CD4-positive, alpha-beta T cell treated with Interleukin-12 subunit alpha and Interleukin-12 subunit beta, for 1 hour (primary cell): ENCODE data around the gene MMP3.
"Not testable (repeated sequence)": the region's sequence is repeated elsewhere in the genome, so short reads cannot be mapped to it uniquely, and the experiment has no call there.

Source experiments
- DNase-seq: peaks from one replicate; pipeline ENCODE4 v3.0.0-alpha.2; 2020

The MMP3 gene

DNA sequence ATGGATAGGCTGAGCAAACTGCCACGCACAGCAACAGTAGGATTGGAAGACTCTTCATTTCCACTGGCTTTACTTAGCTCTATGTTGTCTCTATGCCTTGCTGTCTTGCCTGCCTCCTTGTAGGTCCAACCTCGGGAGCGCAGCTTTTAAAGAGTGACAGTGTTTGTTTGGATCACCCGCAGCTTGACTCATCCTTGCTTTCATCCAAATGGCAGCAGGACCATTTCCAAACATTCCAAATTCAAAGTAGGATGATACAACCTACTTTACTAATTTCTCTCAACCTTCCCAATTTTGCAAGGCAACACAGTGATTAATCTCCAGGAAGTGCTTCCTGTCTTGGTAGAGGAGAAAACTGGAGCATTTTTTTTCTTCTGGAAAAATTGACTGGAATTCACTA is at the start of gene MMP3:
TSS of gene MMP3 (minus strand) at position 121 of the 400 bp plus-strand sequence. CDS start at position 58, 63 bp downstream.
- DNase-seq, result no peak

DNA sequence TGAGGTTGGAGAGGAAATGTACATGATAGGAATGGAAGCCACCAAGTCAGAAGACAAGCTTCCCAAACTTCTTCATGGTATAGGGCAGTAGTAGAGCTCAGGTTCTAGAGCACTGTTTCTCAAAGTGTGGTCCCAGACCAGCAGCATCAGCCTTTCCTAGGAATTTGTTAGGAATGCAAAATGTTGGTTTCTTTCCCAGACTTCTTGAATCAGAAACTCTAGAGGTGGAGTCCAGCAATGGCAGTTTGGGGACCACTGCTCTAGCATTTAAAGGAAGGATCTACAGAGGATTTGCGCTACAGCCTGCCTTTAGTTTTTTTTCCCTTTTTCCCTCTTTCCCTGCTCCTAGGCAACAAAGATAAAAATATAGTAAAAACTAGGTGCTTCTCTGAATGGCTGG is 48.3 kb upstream of the MMP3 start:
- DNase-seq, result no peak

DNA sequence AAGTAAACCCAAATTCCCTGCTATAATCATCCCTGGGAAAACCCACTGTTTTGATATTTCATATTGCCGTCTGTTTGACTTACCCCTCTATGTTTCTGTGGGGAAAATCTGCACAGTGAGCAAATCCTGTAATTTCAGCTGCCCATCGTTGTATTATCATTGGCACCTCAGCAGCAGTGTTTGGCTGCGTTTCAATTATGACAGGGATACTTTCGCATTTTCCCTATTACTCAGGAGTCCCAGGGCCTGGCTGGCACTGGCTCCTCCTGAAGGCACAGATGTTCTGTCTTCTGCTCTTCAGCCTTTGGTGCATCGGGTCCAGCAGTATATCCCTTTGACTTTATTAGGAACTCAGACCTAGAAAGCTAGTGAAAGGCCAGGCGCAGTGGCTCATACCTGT is 43.6 kb upstream of the MMP3 start:
- no peak for DNase-seq

DNA sequence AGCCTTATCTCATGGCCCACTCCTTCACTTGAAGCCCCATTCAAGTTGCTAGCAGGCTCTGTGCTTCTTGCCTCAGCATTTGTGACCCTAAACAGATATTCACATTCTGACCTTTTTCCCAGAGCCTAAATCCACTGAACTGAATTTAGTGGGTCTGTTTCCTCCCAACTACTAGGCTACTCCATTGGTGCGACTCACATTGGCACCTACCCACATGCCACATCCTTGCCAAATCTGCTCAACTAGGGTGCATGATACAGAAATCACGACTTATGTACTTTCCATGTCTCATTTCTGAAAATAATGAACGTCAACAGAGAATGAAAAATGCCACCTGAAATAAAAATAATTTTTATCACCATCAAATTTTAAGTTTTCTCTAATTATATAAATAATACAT is 39.7 kb upstream of the MMP3 start:
- no peak for DNase-seq

DNA sequence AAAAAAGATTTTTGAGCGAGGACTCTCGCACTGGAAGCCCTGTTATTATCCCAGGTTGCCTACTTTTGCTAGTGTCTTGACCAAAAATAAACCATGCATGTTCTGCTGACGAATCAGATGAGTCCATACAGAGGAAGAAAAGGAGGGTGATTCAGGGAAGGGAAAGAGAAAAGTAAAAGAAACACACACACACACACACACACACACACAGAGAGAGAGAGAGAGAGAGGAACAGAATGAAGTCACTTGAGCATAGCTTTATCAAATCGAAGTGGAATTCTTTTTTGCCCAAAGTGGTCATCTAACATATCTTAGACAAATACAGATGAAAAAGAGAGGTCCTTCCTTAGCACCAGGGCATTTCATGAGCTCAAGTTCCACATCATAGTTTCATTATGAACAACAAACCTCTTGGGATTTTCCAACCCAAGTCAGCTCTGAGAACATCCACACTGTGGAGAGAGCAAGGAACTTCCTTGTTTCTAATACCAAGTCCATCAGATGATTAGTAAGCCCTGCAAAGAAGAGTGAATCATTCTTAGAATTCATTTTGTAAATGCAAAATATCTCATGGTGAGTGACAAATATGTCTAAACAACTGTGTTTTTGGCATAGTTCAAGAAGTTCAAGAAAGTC is 39.1 kb upstream of the MMP3 start:
- DNase-seq, result no peak

DNA sequence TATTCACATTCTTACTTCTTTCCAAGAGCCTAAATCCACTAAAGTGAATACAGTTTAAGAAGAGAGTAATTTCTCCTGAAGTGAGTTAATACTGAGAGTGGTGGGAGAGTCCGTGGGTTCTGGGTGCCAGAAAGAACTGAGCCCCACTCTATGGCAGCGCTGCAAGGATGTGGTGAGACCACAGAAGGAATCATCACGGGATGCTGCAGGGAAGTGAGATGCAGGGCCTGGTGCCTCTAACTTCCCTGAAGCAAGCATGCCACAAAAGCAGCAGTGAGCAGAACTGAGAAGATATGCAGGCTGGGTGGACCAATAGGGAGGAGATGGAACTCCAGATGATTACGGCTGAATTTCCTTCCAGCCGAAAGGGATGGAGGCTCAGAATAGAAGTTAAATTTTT is 36.4 kb upstream of the MMP3 start:
- no peak for DNase-seq

DNA sequence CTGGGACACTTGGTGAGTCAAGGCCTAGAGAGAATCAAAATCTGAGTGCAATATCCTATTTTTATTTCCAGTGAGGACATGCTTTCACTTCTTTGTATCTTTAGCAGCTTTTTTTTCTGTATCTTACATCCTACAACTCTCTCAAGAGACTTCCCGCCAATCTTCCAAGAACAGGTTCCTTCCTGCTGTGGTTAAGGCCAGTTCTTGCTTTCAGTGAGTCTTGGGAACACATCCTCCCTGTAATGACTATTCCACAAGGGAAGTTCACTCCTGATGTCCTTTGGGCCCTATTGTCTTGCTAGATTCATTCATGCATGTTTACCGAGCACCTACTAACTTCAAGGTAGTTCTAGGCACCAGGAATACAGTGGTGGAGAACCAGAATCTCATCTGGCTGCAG is 35.2 kb upstream of the MMP3 start:
- no peak for DNase-seq

DNA sequence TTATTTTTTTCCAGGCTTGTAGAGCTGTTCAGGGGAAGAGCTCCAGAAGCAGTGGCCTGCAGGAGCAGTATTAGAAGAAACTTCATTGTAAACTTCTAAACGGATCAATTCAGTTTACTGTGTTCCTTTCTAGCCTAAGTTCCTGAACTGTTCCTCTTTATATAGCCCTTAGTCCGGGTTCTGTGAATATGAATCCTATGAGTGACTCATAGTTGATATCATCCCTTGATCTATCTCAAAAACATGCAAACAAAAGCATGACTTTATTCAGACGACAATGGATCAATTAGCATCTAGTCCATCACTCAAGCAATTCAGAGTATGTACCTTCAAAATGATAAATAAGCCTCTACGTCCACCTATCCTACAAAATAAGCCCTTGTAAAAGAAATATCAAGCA is 31.4 kb upstream of the MMP3 start, which contains the start of gene MMP12:
TSS of gene MMP12 (minus strand) at position 131 of the 400 bp plus-strand sequence. CDS start at position 86, 45 bp downstream.
- no peak for DNase-seq

DNA sequence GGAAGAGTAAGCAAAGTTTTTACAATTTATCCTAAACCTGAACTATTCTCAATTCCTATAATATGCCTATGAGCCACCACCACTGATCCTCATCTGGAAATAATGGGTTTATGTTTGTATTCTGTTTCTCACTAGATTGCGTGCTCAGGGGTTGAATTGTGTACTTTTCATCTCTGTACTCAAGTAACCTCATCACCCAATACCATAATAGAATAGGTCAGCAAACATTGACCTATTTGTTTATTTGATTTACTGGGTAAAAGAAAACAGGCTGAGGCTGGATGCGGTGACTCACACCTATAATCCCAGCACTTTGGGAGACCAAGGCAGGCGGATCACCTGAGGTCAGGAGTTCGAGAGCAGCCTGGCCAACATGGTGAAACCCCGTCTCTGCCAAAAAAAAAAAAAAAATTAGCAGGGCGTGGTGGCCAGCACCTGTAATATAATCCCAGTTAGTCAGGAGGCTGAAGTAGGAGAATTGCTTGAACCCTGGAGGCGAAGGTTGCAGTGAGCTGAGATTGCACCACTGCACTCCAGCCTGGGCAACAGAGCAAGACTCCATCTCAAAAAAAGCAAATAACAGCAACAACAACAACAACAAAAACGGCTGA is 26.1 kb upstream of the MMP3 start:
- not testable (repeated sequence) for DNase-seq

DNA sequence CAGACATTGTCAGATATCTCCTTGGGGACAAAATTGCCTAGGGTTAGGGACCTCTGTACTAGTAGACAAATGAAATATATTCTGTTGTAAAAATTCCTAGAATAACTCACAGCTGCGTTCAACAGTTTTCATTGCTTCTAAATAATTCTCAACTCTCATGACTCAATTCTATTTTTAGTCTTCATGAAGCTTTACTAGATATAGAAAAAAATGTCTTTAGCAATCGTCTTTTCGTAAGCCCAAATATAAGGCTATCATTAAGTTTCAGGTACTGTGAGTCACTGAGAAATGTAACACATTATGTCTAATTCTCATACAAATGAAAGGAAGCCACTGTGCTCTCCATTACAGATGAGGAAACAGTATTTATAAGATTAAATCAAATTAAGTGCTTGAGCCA is 24.9 kb upstream of the MMP3 start:
- DNase-seq, result no peak

DNA sequence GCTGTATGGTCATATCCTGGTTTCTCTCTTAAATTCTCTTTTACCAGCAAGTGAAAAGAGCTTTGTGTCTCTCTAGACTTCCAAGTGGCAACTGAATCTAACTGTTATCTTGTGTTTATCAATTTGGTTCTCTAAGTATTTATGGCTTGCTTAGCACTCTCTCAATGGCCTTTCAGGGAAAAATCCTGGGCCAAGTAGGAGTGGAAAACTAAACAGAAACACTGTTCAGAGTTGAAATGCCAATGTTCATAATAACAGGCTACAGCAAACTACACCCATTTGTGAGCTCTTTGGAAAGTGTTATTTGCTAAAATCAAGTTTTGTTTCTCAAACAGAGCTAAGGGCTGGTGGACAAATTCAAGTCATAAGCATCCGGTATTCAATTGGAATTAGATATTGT is 21.3 kb upstream of the MMP3 start:
- DNase-seq, result no peak

DNA sequence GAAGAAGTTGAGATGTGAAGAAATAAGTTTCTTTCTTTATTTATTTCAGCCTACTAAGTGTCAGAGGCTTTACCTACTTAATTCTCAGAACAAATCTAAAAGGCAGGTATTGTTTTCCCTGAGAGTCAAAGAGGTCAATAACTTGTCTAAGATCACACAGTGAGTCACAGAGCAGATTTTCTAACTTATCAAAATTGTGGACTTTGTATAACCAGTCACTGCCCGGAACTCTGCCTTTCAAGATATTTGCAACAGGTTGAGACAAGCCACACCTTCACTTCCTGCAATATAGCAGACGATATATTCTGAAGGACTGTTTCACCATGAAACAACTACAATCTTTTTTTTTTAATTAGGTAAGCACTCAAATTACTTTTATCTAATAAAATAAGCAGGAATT is 10.5 kb upstream of the MMP3 start:
- no peak for DNase-seq

DNA sequence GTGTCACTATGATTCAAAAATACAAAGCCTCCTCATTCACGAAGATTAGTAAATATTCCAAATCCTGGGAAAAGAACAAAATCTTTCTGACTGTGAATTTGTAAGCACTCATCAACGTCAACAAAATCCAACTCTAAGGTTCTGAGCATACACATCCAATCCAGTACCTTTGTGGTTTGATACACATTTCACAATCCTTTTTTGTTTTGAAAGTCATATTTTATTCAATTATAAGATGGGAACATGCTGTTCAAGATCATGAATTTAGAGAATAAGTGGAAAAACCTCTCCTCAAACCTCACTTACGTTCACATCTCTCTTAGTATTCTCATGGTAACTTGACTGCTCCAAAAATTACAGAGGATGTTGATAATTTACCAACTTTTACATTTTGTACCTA is 9.6 kb upstream of the MMP3 start:
- no peak for DNase-seq

DNA sequence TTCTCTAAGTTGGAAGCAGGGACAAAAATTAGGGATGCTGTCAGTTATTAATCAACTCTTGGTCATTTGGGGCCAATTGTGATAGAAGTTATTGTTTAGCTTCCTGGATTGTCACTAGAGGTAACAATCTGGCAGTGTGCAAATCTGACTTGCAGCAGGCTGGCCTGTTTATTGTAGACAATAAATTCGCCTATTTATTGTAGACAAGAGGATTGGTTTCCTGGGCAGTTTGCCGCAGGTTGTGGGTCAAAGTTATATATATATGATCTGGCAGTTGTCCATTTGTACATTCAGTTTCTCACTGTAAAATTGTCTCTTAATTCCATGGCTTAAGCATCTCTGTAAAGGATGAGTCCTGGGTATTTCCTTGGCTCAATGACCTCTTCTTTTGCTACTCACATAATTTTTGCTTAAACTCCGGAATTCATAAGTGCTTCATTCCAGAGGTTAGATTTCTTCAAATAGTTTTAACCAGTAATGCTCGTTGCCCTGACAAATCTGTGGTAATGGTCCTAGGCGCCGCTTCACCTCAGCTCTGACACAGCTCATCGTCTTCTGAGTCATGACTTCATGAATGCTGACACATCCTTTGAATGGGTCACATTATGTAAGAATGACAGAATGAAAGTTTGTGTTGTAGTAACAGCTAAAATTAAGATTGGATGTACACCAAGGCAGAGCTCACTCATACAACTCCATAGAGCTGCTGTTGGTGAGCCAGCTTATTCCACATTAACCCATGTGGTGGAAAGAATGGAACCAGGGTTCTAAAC is 7.8 kb upstream of the MMP3 start:
- no peak for DNase-seq

DNA sequence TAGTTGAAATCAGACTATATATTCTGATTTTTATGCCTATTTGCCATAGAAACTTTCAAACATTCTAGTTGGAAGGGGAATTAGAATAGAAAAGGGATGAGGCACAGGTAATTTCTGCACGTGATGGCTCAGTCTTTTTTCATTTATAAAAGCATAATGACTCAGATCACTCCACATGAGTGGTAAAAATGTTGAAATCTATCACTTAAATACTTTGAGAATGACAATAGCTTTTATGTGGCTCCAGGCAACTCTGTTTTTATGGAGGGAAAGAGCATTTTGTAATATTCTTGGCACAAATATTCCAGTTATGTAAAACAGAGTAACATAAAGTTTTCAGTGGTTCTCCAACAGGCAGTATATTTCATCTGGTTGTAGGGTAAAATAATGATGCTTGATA is 5.9 kb upstream of the MMP3 start:
- DNase-seq, result no peak

DNA sequence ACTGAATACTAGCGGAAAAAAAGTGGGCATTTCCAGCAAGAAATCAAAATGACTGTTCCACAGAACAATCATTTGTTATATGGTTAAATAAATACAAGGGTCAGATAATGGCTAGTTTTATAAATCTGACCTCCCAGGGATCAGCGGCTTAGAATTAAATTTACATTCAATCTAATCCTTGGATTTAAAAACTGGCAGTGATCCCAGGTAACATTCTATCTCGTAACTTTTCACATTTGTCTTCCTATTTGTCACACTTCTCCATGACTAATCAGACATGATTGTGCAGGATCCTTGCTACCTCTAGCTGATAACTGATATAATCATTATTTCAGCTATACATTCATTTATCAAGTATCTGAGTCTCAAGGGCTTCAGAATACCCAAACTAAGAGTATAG is 2.9 kb upstream of the MMP3 start:
- DNase-seq, result no peak

DNA sequence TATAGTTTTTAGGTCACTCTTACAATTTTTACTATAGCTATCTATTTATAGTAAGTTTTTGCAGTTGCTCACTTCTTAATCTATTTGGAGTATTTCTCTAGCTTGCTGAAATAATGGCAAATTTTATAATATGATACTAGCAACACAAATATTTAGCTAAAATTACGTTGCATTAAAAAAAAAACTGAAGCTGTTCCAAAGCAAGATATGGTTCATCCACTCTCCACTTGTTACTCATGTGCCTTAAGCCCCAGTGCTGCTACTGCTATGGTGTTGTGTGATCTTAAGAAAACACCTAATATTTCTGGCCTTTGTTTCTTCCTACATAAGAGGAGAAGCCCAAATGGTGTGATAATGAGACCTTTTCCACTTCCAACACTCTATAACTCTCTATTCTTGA is 479 bp downstream of the MMP3 start:
- DNase-seq, result no peak

DNA sequence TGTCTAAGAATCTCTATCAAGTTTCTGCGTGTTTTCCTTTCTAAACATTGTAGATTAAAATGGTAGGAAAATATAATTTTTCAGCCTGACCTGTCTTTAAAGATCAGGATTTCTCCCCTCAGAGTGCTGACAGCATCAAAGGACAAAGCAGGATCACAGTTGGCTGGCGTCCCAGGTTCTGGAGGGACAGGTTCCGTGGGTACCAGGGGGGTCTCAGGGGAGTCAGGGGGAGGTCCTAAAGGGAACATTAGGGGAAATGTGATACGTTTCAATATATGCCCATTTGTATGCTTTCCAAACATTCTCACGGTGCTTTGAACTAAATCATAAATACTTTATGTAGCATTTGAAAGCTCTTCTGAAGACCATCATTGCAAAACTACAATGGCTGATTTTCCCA is 3.4 kb downstream of the MMP3 start:
- no peak for DNase-seq

DNA sequence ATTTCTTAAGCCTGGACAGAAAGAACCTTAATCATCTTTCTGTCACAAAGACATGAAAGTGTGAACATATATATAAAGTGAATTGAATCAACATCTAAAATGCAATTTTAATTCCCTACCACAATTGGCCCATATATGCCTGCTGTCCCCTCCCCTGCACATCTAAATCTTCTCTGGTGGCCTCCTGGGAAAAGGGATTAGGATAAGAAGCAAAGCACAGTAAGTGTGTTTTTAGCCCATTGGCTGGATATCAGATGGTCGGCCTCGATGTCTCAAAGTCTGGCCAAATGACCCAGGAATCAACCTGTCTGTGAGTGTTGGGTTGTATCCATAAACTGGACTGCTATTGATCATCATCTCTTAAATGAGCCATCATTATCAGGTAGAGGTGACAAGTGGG is 5.8 kb downstream of the MMP3 start:
- DNase-seq, result no peak

DNA sequence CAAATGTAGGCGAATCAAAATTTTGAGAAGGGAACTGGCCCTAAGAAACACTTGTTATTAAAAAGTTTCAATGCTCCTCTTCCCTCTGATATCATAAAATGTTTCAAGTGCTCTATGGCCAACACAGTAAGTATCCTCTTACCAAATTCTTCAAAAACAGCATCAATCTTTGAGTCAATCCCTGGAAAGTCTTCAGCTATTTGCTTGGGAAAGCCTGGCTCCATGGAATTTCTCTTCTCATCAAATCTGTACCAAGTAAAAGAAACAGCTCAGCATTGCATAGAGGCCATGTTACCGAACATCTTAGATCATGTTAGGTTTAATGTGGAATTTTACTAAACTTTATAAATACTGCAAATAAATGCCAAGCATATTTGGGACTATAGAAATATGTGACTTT is 6.3 kb downstream of the MMP3 start:
- no peak for DNase-seq

DNA sequence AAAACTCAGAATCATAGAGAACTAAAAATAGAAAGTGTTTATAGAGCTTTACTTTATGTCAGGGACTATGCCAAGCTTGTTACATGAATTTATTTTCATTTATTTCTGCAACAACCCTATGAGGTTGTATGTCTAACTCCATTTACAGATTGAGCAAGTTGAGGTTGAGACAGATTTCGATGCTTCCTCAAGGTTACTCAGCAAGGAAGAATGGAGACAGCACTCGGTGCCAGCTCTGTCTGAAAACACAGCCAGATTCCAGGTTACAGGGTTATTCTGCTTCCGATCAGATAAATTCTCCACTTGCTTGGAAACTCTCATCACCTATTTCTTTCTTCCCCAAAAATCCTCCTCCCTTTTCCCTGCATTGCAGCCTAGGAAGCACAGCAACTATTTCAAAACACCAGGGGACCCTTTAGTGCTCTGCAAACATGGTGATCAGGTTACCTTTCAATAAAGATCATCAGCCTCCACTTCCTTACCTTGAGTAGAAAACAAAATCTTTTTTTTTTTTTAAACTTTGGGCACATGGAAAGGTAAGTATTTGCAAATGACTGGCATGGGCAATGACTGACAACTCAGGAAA is 7.0 kb downstream of the MMP3 start:
- no peak for DNase-seq

DNA sequence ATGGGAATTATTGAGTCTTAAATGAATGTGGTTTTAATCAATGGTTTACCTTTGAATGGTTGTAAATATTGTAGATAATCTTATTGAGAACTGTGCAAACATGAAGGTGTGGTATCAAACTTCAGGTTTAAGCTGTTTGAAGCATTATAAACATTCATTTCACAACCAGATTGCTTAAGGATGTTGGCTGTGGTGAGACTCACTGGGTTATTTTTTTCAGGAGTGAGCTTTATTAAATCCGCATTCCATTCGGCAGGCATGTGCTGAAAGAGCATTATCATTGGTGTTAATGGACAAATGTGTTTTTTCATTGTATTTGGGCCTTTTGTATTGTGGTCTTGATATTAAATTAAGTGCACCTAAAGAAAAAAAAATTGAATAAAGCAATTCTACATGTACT is 9.7 kb downstream of the MMP3 start:
- DNase-seq, result no peak

DNA sequence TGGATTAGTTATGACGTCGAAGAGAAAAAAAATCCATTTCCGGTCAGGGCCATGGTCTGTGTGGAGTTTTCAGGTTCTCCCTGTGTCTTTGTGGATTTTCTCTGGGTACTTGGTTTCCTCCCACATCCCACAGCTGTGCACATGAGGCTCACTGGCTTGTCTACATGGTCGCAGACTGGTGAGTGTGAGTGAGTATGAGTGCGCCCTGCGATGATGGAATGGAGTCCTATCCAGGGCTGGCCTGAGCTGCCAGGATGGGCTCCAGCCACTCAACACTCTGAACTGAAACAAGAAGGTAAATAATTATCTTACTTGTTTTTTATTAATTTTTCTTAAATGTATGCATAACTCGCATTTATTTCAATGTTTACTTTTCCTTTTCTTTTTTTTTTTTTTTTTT is 10.8 kb downstream of the MMP3 start:
- DNase-seq, result no peak
